AG09319 (cell line): ENCODE data around the gene GSG1.

Source experiments
- DNase-seq: peaks from one replicate; pipeline ENCODE4 v3.0.0-alpha.2; 2010; ENCODE audit warnings: low read depth; ENCODE audit errors: extremely low read depth
- TF ChIP-seq, protein P1 (sequence below): IDR thresholded peaks from 2 replicates; pipeline ENCODE4 v1.5.1; 2011; ENCODE audit warnings: low read depth, mild to moderate bottlenecking, inconsistent platforms, low read length, moderate library complexity

Gene GSG1

DNA sequence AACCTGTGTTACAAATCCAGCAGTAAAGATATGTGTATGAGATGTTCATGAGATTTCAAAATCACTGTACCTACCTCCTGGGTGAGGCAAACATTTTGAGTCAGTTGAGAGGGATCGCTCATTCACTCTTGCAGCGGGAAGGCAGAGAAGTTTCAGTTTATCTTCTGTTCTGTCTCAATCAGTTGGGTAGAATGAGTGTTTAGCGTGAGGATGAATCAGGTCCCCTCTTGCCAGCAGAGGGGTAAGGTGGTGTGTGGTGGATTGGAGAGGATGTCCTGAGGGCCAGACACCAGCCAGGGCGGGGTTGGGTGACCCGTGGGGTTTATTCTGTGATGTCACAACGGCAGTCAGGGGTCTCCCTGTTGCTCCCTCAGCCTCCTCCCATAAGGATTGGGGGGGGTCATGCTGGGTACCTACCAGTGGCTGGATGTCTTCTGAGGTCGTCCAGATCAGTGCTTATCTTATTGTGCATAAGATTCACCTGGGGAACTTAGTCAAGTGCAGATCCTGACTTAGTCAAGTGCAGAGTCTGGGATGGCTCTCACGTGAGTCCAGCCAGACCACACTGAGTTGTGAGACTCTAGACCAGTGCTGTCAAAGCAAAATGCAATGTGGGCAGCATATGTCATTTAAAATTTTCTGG is at the start of gene GSG1:
Gene GSG1, minus strand, starts transcription at position 277 of the 643 bp plus-strand sequence. Its CDS starts 155 bp downstream, at position 122.
- DNase-seq, result no peak
- TF ChIP-seq, protein P1, sequence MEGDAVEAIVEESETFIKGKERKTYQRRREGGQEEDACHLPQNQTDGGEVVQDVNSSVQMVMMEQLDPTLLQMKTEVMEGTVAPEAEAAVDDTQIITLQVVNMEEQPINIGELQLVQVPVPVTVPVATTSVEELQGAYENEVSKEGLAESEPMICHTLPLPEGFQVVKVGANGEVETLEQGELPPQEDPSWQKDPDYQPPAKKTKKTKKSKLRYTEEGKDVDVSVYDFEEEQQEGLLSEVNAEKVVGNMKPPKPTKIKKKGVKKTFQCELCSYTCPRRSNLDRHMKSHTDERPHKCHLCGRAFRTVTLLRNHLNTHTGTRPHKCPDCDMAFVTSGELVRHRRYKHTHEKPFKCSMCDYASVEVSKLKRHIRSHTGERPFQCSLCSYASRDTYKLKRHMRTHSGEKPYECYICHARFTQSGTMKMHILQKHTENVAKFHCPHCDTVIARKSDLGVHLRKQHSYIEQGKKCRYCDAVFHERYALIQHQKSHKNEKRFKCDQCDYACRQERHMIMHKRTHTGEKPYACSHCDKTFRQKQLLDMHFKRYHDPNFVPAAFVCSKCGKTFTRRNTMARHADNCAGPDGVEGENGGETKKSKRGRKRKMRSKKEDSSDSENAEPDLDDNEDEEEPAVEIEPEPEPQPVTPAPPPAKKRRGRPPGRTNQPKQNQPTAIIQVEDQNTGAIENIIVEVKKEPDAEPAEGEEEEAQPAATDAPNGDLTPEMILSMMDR, result no peak

DNA sequence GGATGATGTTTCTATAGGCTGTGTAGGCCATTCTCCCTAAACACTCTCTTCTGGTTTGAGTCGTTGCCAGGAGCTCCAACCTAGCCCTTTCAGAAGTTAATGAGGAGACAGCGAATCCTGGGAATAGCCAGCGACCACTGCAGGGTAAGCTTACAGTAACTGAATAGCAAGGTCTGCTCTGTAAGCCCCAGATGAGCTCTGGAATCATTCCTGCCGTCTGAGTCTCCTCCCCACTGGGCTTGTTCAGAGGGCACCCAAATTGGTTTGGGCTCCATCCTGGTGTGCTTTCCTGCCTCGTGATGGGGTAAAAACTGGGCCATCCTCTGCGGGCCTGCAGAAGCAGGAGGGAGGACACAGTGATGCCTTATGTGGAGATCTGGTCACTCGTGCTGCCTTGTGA is 49.7 kb upstream of the GSG1 start:
- DNase-seq, result no peak

DNA sequence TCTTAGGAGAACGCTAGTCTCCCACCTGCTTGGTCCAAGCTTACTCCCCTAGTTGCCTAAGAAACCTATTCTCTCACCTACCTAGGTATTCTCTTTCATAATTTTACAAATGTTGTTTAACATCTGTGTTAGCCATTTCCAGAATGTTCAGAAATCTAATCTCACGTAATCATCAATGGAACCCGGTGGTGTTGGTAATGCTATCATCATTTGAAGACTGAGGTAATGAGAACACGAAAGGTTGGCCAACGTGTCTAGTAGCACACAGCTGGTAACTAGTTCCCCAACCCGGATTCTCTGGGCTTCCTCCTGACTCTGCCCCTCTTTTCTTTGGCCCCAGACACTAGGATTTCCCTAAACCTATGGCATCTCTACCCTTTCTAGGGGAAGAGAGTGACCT is 49.3 kb upstream of the GSG1 start:
- DNase-seq, result no peak
- TF ChIP-seq, protein P1, result no peak

More for the DNA sequence above, 49.7 kb upstream of the GSG1 start:
- TF ChIP-seq, protein P1, result no peak

DNA sequence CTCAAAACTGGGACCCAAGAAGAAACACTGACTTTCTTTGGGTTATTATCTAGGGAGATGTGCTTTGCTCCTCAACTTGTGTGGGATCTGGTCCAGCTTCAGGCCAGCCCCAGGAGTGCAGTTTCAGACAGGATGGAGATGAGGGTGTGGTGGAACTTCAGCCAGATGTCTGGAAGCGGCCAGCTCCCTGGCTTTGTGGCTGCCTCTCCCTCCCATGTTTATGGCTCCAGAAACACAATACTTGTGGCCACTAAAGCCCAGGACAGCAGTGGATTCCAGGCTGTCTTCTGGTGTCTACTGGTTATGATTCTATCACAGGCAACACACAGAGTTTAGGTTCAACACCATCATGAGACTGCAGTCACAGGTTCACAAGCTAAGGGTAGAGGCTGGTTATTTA is 48.8 kb upstream of the GSG1 start:
- no peak for DNase-seq
- TF ChIP-seq, protein P1, result no peak

DNA sequence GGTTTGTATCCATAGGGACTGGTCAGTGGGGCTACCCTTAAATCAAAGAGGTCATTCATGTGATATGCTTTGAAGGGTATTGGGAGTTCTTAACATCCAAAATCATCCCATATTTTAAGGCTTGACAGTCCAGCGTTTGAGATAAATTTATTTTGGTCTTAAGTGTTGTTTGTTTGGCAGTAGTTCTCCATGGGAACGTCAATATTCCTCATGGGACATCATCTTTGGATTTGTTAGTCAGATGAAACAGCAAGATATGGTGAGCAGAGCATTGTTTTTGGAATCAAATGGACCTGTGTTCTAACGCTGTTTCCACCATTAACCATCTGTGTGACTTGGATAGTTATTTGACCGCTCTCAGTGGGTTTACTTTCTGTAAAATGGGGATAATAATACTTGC is 45.9 kb upstream of the GSG1 start:
- DNase-seq, result no peak
- TF ChIP-seq, protein P1, result no peak

DNA sequence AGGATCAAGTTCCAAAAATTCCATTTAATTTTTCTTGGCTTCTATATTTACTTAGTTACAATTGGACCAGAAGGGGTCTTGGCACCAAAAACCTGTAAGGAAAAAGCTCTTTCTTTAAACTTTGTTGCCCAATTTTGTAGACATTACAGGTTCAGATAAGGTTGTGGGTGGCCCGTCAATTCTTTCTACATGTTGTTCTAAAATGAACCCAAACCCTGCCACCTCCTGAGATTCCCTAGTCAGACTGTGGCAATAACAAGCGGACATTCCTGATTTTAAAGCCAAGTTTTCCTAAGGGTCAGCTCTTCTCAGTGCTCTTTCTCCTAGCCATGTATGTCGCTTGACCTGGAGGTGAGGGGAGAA is 45.0 kb upstream of the GSG1 start:
- TF ChIP-seq, protein P1, result no peak
- DNase-seq, result no peak

DNA sequence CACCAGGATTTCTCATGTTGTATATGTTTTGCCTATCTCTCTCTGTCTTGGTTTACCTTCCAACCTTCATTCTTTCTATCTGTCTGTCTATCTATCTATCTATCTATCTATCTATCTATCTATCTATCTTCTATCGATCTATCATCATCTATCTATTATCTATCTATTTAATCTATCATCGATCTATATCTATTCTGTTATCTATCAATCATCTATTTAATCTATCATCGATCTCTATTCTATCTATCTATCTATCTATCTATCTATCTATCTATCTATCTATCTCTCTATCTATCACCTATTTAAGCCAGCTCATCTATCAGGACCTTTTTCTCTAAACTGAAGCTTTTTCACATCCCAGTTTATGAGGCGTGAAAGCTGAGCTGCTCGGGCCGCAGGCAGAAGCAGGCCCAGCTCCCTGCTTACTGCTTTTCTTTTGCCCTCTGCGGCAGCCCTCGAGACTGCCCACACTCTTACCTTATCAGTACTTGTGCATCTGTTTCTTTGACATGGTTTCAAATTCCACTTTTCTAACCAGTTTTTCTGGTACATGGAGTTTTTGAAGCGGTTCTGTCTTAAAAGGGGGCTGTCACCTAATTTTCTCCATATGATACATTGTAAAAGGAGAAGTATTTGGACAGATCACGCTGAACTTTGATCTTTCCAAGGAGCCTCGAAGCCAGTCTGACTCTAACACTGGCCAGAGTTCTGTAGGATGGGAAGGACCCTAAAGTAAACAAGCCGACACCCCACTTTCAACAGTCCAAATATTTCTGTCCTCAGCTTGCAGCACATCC is 44.4 kb upstream of the GSG1 start:
- DNase-seq, result no peak
- TF ChIP-seq, protein P1, result no peak
